NCI-H345 treated with DMSO at 0.1 percent for 48 hours (cell line): Measurements from ENCODE around the gene TMEM201.
A peak's percentile ranks its signal among the peaks of the same experiment; 100 is the strongest.

Source experiments
- DNase-seq: peaks from one replicate; lab custom pipeline; 2025; ENCODE audit not compliant: unreplicated experiment; lab: John Stamatoyannopoulos, UW

Gene TMEM201

GRCh38 chr1:9598316-9598700 is 9.6 kb downstream of the TMEM201 start:
- no peak for DNase-seq

GRCh38 chr1:9599741-9600140 is 11.0 kb downstream of the TMEM201 start:
- no peak for DNase-seq

- no peak for DNase-seq
These were observed 12.4 kb downstream of the TMEM201 start for GRCh38 chr1:9600861-9601834.

- DNase-seq, result peak; percentile 38
These were observed 13.5 kb downstream of the TMEM201 start for GRCh38 chr1:9601942-9602793.

- DNase-seq, result no peak
These were observed 14.1 kb downstream of the TMEM201 start for GRCh38 chr1:9602794-9603167.

GRCh38 chr1:9603307-9603706 is 14.6 kb downstream of the TMEM201 start:
- no peak for DNase-seq

- DNase-seq, result no peak
These were observed 15.3 kb downstream of the TMEM201 start for GRCh38 chr1:9603766-9604753.

GRCh38 chr1:9604836-9605235 is 16.1 kb downstream of the TMEM201 start:
- no peak for DNase-seq

GRCh38 chr1:9605946-9606455 is 17.3 kb downstream of the TMEM201 start:
- DNase-seq, result no peak

- no peak for DNase-seq
These were observed 17.7 kb downstream of the TMEM201 start for GRCh38 chr1:9606458-9606857.

GRCh38 chr1:9606948-9607347 is 18.2 kb downstream of the TMEM201 start:
- no peak for DNase-seq

GRCh38 chr1:9607352-9607751 is 18.6 kb downstream of the TMEM201 start:
- DNase-seq, result no peak

- DNase-seq, result no peak
These were observed 21.3 kb downstream of the TMEM201 start for GRCh38 chr1:9609998-9610397.

GRCh38 chr1:9610548-9610947 is 21.8 kb downstream of the TMEM201 start:
- no peak for DNase-seq

- DNase-seq, result no peak
These were observed 23.0 kb downstream of the TMEM201 start for GRCh38 chr1:9611716-9612115.

GRCh38 chr1:9612162-9612845 is 23.6 kb downstream of the TMEM201 start:
- DNase-seq, result no peak

GRCh38 chr1:9612871-9613624 is 24.3 kb downstream of the TMEM201 start:
- DNase-seq, result no peak

GRCh38 chr1:9613625-9614299 is 25.1 kb downstream of the TMEM201 start:
- no peak for DNase-seq
